Measurements from ENCODE around the gene MAGI2.

The MAGI2 gene

DNA sequence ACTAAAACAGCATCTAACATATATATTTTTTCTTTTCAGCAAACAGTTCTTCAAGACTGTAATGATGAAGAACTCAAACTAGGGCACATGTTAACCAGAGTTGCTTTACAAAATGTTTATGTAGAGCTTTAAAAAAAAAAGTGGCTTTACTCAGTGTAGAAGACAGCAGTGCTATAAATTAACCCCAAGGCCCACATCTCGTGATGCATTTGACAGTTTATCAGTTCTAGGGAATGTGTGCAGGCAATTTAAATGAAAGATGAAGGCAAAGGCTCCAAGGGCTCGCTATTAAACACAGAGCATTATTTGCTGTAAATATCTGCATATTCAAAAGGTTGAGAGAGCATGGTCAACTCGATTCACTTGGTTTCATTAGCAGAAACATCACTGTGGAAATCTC, 558.1 kb downstream of the MAGI2 start:
- DNase-seq, result no peak

DNA sequence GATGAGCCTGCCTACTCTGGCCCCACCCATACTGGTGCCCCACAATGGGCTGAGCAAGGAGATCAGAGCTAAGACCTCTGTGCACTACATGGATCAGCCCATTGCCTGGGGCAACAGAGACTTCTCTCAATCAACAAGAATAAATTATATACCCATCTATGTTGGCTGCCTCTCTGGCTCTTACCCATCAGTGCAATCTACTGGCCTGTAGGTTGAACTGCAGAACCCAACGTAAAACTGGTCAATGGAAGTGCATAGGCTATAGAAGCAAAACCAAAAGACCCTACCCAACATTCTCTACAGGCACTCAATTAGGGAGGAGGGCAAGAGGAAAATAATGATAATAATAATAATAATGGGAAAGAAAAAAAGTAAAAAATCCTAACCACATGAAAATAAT, 574.3 kb downstream of the MAGI2 start:
- DNase-seq, result no peak

DNA sequence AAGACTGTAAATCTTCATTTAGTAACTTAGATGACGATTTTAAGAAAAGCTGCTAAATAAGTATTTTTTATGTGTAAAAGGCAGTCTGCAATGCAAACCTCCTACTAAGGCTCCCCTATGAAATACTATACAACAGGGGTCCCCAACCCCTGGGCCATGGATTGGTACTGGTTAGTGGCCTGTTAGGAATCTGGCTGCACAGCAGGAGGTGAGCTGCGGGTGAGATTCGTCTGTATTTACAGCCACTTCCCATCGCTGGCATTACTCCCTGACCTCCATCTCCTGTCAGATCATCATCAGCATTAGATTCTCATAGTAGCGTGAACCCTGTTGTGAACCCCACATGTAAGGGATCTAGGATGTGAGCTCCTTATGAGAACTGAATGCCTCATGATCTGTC, 580.4 kb downstream of the MAGI2 start:
- DNase-seq, result no peak

DNA sequence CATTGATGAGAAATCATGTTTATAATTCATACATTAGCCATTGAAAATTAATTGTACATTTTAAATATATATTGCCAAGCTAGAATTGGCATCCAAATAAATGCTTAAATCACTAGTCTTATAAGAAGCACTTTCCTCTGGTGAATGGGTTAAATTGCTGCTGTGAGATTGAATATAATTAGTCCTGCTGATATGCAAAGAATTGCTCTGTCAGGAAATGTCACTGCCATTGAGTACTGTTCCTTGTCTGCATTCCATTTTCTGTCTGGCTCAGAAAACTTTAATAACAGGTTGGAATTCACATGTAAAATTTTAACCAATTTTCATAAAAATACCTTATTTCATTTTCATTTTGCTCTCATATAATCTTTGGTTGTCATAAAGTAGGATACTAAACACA, 589.1 kb downstream of the MAGI2 start:
- DNase-seq, result no peak

DNA sequence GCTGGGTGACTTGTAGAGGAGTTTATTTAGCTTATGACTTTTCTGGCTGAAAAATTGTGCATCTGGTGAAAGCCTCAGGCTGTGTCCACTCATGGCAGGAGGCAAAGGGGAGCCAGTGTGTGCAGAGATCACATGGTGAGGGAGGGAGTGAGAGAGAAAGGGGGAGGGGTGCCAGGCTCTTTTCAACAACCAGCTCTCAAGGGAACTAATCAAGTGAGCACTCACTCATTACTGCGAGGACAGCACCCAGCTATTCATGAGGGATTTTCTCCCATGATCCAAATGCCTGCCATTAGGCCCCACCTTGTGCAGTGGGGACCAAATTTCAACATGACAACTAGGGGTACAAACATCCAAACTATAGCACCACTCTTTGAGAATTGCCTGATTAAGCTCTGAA, 590.2 kb downstream of the MAGI2 start:
- DNase-seq, result no peak

DNA sequence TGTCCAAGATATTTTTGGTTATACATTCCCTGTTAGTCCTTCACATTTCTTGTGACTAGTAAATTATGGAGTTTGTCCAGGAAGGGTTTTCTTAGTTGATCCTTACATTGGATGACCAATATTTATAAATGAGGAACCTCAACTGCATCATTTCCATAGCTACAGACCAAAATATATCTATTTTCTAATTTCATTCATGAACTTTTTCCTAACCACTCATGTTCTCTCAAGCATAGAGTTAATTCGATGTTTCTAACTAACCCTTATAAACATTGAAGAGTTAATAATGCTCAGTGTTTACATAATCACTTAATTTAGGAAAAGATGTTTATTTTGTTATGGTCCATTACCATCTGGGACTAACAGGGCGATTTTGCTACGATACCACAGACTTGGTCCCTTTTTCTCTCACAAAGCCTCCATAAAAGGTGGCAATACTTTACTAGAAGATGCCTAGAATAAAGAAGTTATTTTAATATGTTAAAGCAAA, 591.0 kb downstream of the MAGI2 start:
- DNase-seq, result no peak

DNA sequence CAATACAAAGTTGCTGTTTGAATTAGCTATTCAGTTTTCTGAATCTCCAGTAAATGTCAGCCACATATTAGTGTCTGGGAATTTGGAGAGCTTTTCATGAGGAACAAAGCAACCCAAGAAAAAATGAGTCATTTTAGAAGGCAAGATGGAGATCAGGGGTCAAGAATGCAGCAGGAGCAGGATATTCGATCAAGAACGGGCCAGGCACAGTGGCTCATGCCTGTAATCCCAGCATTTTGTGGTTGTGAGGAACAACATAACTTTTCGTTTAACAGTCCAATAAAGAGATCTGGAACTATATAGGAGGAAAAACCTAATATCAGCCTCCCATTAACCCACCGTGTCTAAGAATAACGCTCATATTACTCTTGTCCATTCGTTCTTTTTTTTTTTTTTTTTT, 600.5 kb downstream of the MAGI2 start:
- DNase-seq, result no peak

DNA sequence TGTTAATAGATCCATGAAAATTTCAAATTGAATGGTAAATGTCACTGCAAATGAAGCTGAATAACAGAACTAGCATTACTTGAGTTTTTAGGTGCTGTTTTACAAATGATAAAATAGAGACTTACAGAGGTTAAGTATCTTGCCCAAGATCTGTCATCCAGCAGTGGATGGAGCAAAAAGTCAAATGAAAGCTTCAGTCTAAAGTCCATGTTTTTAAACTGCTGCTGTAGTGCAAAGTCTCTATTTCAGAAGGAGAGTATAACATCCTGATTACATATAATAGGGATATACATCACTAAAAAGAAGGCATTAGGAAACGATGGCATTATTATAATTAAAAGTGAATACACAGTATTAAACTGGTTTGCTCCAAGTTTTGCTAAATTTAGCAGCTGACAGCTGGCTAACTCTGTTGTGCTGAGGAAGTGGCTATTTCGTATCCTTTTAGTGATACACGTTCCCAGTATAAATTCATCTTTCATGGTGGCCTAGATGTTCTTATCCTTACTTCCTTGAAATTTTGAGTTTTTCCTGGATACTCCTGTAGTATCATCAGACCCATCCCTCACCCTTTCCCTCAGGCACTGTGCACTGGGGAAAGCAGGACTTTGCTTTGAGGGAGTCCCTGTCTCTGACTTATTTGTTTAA, 603.2 kb downstream of the MAGI2 start:
- DNase-seq, result no peak

DNA sequence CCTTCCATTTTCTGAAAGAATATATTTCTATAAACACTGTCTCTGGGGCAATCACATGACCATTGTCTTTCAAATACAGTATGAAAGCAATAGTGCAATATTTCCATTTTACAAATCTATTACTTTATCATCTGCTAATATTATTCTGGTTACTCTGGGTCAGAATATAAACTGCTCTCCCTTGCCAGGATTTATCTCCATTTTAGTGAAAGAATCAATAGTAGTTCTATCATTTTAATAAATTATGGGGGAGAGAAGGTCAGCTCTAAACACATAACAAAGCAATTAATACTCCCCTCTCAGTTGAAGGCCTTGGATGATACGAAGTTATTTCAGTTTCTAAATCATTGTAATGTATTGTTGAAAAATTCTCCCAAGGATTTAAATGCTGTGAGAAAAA, 608.3 kb downstream of the MAGI2 start:
- no peak for DNase-seq

DNA sequence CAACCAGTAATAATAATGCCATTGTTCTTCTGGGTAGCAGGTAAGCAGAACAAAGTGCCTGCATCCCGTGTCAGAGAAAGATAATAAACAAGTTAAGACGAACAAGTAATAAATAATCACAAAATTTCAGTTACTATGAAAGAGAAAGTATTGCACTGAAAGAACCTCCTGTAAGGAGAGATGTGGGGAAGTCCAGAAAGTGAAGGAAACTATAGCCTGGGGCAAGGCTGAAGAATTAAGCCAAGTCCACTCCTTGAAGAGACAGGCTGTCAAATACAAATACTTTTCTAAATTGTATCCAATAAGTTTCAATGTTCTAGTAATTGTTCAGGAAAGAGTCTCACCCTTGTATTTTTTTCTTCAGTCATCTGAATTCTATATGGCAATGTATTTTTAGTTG, 611.4 kb downstream of the MAGI2 start:
- no peak for DNase-seq

DNA sequence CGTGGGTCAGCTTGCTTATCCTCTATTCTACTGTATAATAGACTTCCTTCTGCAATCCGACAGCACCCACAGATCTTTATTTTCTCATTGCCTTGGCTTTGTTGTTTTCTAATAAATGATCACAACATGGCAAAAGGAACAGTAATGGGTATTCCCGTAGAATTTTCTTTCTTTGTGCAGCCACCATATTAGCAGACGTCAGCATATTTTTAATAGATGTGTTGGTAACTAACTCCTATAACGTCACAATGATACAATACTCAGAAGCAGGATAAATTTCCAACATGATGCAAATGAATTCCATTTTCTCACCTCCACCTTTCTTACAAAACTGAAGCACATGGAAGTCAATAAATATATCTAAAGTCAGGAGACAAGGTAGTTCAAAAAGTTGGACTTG, 617.6 kb downstream of the MAGI2 start:
- no peak for DNase-seq

DNA sequence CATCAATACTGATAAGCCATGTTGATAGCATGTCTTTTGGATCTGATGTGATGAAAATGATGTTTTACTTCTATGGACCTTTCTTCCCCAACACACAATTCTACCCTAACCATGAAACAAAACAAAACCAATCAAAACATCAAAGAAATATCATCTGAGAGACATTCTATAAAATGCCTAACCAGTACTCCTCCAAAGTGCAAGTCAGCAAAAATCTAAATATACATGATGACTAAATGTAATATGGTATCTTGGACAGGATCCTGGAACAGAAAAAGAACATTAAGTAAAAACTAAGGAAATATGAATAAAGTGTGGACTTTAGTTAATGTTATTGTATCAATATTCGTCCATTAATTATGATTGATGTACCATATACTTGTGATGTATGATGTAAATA, 625.1 kb downstream of the MAGI2 start:
- no peak for DNase-seq

DNA sequence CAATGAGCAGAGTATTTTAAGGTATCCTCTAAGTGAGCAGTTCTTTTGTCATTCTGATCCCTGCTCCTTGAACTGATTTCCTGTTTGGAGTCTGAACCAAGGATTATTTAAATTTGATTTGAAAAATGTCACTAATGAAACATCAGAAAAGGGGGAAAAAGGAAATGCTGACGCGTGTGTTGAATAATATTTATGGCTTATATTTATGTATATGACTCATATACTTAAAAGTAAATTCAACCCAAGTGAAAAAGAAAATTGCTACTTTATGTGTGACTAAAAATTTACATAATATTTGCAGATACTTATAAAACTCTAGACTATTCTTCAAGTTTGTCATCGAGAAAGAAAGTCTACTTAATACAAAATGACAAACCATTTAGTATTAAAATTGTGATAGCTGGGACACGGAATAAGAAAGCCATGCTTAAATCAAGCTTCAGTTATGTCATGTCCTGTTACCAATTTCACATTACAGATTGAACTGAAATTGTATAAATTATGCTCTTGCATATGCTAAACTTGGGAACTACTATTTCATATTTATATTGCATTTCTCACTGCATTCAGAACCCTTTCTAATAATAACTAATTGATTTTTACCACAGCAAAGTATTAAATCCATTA, 649.9 kb downstream of the MAGI2 start:
- no peak for DNase-seq

DNA sequence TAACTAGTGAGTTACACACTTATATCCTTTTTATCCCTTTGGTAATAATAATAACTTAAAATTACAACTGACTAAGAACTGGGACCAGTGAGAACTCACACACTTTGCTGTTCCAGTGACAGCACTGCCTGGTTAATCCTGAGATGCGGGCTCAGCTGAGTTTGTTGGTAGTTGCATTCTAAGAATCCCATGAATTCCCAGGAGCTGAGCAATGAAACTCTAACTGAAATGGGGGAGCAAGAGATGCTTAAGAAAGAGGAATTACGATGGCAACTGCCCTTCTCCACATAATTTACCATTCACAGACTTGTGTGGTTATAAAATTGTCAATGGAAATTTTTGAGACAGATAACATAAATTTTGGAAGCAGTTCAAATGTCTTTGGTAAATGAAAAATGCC, 659.4 kb downstream of the MAGI2 start:
- no peak for DNase-seq

DNA sequence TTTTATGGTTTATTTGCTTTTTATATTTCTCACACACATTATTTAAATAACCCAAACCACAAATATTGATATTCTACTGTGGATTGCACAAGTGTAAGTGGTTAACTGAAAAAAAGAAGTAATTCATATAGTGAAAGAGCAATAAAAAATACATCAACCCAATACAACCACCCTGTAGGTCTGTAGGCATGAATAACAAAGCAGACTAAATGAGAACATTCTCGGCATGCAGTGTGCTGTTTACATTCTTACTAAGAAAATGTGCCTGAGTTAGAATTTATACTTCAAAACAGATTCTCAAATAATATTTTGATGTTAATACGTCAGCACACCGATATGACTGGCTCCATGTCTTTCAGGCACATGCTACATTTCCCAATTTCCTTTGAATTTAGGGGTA, 660.8 kb downstream of the MAGI2 start:
- no peak for DNase-seq

DNA sequence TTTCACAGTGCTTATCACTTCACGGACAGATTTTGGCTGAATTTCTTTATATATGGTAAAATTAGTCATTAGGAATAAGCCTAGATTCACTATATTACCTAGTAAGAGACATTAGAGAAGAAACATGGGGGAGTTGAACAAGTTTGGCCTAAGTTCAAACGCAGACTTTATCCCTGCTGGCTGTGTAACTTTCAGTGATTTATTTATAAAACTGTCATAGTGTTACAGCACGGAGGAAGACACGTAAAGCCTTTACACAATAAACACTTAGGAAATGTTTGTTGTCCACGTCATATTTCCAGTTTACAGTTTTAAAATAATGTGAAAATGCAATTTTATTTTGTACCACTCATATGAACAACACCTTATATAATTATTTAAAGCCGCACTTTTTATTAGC, 661.5 kb downstream of the MAGI2 start:
- no peak for DNase-seq

DNA sequence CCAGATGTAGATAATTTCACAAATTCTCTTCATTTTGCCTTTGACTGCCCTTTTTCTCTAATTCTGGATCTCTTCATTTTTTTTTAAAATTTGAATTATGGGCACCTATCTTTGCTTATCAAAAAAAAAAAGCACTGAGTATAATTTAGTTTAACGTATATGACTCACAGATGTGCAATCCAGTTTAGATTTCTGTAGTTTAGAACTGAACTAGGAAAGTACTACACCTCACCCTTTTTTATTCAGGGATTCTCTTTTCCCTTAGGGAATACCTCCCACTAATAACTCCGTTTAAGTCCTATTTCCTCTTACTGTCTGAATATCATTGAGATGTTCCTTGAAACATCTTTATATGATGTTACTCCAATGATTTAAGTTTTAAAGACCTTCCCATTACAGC, 665.0 kb downstream of the MAGI2 start:
- DNase-seq, result no peak

DNA sequence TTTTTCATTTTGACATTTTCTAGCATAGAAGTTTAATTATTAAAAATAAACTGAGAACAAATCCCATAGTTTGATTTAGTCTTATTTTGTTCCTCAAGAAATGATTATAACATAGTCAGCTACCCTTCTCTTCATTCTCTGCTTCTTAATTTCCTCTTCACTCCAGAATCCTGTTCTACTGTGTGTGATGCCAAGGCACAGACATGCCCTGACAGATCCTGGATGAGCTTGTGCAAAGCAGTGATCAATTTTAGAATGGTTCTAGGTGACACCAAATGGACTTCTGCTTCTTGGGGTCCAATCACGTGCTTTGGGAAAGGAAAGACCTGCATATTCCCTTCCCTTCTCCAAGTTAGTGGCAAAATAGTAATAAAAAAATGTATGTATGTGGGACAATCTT, 665.6 kb downstream of the MAGI2 start:
- DNase-seq, result no peak

DNA sequence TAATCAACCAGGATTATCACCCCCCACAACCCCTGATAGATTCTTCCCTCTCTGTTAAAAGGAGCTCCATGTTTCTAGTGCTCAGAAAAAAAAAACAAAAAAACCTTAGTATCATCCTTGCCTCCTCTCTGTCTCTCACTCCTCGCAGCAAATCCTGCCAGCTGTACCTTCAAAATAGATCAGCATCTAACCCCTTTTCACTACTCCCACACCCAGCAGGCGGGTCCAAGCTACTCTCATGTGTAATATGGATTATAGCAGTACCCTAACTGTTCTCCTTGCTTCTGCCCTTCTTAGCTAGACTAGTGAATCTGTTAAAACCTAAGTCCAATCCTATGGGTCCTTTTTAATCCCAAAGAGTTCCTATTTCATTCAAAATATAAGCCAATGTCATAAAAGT, 667.4 kb downstream of the MAGI2 start:
- no peak for DNase-seq

DNA sequence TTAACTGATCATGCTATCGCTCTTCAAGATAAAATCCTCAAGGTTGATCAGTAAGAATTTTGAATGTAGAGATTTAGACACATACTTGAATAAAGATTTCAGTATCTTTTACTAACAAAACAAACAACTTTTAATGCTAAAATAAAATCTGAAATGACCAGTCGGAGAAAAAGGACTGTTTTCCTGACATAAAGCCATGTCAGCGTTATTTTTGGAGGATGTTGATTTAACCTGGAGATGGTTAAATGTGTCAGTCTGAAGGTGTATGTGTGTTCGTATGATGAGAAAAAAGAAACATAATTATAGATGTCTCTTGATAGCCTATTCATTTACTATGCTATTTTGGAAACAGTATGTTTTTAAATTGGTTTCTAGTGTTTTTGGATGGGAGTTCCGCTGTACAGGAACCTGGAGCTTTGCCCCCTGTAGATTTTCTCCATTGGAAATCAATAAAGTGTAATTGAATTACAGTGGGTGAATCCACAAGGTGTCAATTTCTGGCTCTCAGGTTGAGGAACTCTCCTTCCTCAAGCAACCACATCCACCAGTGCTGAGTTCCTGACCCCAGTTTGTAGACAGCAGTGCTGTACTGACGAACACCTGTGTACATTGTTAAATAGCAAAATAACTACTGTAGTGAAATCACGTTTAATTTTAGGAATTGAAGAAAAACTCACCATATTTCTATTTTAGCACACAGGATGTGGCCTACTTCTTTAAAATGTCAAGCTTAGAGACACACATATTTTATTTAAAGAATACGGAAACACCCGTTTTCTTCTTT, 670.1 kb downstream of the MAGI2 start:
- no peak for DNase-seq

DNA sequence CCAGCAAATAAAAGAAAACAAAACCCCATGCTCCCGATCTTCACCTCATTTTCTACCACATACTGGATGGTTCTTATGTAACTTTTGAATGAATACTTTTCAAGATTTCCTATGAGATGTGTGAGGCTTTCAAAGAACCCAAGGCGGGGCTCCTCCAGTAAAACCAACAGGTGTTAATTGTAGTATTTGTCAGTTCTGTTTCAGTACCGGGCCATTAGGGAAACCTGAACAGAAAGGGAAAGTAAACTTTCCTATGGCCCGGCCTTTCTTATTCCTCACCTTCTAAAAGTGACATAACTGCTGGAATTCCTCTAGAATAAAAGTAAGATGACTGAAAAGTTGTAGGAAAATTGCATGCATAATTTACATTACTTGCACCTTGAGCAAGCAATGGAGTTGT, 672.9 kb downstream of the MAGI2 start:
- no peak for DNase-seq

DNA sequence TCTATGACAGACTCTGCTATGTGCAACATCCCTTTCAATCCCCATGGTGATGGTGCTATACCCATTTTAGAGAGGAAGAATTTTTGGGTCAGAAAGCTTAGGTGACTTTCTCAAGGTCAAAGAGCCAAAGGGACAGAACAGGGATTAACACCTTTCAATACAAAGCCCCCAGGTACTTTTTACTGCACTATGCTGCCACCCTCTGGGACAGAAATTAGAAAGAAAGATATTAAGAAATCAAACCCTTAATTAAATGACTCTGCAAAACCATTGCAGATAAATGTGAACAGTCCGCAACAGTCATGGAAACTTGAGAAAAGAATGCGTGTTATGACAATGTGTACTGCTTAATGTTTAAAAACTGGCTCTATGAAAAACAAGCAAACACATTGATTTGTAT, 673.7 kb downstream of the MAGI2 start:
- DNase-seq, result no peak

DNA sequence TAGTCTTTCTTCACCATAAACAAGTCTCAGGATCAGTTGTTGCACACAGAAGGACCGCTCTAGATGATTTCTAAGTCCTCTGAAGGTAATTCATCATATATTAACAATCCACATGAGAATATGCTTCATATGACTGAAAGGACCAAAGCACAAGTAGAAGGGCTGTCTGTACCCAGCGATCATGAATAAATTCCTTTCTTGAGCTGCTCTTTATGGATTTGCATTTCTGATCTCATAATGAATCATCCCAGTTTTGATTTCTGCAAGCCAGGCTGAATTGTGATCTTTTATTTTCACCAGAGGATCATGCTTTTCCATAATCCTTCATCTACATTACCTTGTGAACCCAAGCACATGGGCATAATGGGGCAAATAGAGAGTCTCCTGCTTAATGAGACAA, 675.6 kb downstream of the MAGI2 start:
- DNase-seq, result no peak

Measured in stimulated activated CD4-positive, alpha-beta T cell treated with anti-CD3 and anti-CD28 coated beads, Interleukin-2, amount 100 ng/mL, for 48 hours (primary cell).